ENCODE results near the gene TAGAP. TPM values are rescaled to one million over a fixed set of nuclear protein-coding genes. Genes with fewer than 3 reads are reported as not detected.
"Not testable (repeated sequence)": the region's sequence is repeated elsewhere in the genome, so short reads cannot be mapped to it uniquely, and the experiment has no call there.

Gene TAGAP
- polyA plus RNA-seq, 5 donors: 0.90 to 1.9 (median 1.8) TPM

DNA sequence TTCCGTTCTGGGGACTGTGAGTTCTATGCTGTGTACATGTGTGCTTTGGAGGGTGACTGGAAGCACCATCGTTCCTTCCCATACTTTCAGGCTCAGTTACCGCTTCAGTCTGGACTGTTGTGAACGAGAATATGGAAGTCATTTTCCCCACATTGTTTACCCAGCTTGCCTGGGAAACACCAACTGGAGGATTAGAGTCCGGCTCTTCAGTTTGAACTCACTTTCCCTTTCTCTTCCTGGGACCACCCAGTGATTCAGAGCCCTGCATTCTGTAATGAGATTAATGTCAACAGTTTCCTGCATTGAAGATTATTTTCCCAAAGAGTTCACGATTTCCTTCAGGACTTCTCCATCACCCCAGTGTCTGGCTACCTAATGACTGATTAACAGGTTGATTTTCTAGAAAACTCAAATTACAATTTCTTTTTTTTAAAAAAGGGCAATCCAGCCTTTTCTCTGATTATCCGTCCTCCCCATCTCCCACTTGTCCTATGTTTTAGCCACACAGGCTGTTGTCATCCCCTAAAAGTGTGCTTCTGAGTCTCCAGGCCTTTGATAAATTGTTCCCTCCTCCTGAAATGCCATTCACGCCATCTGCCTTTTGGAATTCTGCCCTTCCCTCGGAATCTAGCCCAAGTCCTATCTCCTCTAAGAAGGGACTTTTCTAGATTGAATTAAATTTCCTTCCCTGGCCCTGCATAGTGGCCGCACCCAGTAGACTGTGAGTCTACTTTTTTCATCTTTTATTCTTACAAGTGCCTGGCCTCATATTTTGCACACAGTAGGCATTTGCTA, 3.3 kb upstream of the TAGAP start:
- DNase-seq: no peak

GRCh38 chr6:159045801-159046200, 1.0 kb upstream of the TAGAP start:
- no peak for DNase-seq

- no peak for DNase-seq
Observed at GRCh38 chr6:159043947-159044346, 844 bp downstream of the TAGAP start.

DNA sequence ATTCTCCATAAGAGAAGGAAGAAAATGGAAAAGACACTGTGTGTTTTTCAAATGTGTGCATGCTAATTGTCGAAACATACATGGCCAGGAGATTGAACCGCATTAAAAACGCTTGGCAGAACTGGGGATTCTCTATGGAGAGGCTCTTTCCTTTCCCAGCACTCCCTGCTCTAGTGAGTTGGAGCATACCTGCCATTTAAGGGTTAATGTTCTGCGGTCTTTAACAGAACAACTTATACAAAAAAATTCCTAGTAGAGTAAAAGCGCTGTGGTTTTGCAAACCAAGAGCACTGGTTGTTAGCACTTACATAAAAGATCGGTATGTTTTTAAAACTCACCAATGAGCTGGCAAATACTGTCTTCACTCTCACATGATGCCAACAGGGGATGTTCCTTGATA, 1.5 kb downstream of the TAGAP start:
- DNase-seq: no peak

DNA sequence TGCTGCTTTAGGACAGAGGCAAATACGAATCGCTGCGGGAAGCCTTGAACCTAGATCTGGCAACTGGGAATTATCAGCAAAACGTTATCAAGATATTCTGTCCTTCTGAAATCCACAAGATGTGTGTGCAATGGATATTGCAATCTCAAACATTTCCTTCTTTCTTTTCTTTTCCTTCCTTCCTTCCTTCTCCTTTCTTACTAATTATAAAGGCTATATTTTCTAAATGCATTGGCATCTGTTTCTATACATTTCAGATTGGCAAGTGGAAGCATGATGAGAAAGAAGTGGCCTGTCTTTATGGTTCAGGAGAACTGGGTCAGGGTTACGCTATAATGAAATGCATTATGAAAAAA, 2.0 kb downstream of the TAGAP start:
- no peak for DNase-seq

GRCh38 chr6:159042003-159042825, 2.6 kb downstream of the TAGAP start:
- peak; percentile 47 to 53 for DNase-seq

DNA sequence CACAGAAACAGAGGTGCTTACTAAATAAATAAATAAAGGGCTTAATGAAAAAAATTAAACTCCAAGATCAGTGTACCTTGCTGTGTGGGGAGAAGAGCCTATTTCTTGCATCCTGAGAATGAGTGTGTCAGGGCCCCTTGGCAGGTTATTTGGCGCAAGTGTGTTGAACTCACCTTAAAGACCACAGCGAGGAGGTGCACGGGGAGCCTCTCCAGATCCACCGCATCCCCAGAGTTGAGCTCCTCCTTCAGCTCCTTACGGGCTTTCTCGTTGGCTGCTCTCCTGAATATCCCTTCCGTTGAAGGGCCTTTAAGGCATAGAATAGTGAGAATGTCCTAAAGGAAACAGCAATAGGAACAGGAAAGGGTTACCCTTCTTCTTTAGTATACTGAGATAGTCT, 3.6 kb downstream of the TAGAP start:
- DNase-seq: no peak

GRCh38 chr6:159039885-159040258, 4.9 kb downstream of the TAGAP start:
- DNase-seq: no peak

GRCh38 chr6:159038914-159039884, 5.6 kb downstream of the TAGAP start:
- DNase-seq: no peak

DNA sequence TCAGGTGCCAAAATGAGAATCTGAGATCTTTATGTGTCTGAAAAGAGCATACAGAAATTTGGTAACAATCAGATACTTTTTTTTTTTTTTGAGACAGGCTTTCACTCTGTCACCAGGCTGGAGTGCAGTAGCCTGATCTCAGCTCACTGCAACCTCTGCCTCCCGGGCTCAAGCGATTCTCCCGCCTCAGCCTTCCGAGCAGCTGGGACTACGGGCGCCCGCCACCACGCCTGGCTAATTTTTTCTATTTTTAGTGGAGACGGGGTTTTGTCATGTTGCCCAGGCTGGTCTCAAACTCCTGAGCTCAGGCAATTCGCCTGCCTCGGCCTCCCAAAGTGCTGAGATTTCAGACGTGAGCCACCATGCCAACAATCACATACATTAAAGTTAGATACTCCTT, 6.5 kb downstream of the TAGAP start:
- DNase-seq: not testable (repeated sequence)

GRCh38 chr6:159037756-159038290, 7.0 kb downstream of the TAGAP start:
- no peak for DNase-seq

GRCh38 chr6:159036673-159037072, 8.1 kb downstream of the TAGAP start:
- DNase-seq: no peak

- no peak for DNase-seq
Observed at GRCh38 chr6:159035891-159036290, 8.9 kb downstream of the TAGAP start.

DNA sequence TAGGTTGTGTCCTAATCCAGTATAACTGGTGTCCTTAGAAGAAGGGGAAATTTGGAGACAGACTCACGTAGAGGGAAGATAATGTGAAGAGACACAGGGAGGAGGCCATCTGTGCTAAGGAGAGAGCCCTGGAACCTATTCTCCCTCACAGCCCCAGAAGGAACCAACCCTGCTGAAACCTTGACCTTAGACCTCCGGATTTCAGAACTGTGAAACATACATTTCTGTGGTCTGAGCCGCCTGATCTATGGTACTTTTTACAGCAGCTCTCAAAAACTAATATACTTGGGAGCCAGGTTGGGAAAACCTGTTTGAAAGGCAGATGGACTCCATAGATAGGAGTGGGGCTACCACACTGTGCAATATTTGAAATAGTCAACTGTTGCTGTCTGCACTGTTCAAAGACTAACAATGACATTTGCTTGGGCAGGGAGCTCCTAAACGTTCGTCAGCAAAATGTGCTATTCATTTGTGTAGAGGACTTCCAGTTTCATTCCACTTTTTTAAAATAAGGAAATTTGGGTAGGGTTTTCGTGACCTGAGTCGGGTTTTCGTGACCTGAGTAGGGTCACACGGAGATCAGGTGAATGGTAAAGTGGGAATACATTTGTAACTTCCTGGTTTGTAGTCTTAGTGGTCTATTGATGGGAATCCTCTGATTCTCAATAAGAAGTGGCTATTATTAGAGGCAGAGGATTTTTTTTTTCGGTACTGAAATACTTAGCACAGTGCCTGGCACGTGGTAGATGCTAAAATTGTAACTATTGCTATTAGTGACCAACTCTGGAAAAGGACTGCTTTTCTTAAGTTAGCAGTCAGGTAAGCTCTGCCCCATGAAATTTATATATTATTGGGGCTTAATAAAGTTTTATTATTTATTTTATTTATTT, 11.4 kb downstream of the TAGAP start:
- DNase-seq: no peak

GRCh38 chr6:159031846-159032245, 12.9 kb downstream of the TAGAP start:
- DNase-seq: no peak

DNA sequence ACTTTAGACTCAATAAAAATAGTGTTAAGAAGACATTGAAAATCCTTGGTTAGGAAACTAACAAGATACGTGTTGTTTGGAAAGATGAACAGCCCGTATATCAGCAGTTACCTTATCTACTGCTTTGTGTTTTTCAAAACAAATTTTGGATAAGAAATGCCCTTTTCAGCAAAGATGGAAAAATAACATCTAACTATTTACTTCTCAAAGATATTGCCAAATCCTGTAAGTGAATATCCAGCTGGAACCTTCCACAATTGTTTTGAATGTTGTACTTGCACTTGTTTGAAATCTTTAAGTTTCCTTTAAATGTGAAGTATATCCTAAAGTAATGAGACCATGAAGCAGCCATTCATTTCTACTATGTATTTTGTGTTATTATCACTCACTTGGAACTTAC, 14.6 kb downstream of the TAGAP start:
- peak in 1 of 2 donors; percentile 19 for DNase-seq

GRCh38 chr6:159025224-159025623, 19.6 kb downstream of the TAGAP start:
- DNase-seq: not testable (repeated sequence)

GRCh38 chr6:159023893-159024292, 20.9 kb downstream of the TAGAP start:
- no peak for DNase-seq

- DNase-seq: no peak
Observed at GRCh38 chr6:159020011-159020410, 24.8 kb downstream of the TAGAP start.

GRCh38 chr6:159017757-159018559, 26.8 kb downstream of the TAGAP start:
- no peak for DNase-seq
